ENCODE measurements around the gene IDH2.

The IDH2 gene

DNA sequence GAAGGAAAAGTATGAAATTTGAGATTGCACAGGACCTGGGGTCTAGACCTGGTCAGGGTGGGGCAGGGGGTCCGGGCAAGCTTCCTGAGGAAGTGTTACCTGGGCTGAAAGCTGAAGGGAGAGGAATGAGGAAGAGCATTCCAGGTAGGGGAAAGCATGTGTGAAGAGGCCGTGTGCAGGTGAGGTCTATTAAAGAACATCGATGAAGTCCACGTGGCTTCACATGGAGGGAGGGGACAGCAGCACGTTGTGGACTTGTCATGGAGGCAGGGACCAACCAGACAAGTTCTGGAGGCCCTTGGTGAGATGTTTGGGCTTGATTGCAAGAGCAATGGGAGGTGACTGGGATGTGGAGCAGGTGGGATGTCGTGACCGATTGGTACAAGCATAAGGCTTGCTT lies 47.1 kb downstream of the IDH2 start:
- H3K4me3 ChIP-seq (replicated peaks; ENCODE audit: low read depth, low read length): no peak overlapping the region
- TF ChIP-seq, protein P1, sequence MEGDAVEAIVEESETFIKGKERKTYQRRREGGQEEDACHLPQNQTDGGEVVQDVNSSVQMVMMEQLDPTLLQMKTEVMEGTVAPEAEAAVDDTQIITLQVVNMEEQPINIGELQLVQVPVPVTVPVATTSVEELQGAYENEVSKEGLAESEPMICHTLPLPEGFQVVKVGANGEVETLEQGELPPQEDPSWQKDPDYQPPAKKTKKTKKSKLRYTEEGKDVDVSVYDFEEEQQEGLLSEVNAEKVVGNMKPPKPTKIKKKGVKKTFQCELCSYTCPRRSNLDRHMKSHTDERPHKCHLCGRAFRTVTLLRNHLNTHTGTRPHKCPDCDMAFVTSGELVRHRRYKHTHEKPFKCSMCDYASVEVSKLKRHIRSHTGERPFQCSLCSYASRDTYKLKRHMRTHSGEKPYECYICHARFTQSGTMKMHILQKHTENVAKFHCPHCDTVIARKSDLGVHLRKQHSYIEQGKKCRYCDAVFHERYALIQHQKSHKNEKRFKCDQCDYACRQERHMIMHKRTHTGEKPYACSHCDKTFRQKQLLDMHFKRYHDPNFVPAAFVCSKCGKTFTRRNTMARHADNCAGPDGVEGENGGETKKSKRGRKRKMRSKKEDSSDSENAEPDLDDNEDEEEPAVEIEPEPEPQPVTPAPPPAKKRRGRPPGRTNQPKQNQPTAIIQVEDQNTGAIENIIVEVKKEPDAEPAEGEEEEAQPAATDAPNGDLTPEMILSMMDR (IDR thresholded peaks at IDR 0.05; ENCODE audit: low read length, missing control alignments): no peak
- no peak for DNase-seq (ENCODE audit: low read depth)

DNA sequence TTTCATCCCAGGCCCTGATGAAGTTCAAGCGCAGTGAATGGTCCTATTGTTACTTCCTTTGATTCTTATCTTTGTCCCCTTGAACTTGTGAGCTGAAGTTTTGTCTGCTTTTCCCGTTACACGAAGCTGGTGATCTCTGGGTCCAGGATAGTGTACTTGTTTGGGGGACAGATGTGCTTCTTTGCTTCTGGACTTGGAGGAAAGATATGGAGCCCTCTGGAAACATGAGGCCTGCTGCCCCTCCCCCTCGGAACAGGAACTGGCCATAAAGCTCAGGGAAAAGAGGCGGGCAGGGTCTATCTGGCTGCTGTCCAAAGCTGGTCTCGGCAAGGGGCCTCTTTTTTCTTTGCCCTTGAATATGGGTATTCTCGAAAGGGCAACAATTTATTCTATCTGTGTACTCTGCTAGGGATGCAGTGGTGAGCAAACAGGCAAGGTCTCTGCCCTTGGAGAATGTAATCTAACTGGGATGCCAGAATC lies 47.6 kb downstream of the IDH2 start:
- no peak for DNase-seq (ENCODE audit: low read depth)
- TF ChIP-seq, protein P1 (IDR thresholded peaks at IDR 0.05; ENCODE audit: low read length, missing control alignments): no peak
- no peak overlapping the region for H3K4me3 ChIP-seq (replicated peaks; ENCODE audit: low read depth, low read length)

DNA sequence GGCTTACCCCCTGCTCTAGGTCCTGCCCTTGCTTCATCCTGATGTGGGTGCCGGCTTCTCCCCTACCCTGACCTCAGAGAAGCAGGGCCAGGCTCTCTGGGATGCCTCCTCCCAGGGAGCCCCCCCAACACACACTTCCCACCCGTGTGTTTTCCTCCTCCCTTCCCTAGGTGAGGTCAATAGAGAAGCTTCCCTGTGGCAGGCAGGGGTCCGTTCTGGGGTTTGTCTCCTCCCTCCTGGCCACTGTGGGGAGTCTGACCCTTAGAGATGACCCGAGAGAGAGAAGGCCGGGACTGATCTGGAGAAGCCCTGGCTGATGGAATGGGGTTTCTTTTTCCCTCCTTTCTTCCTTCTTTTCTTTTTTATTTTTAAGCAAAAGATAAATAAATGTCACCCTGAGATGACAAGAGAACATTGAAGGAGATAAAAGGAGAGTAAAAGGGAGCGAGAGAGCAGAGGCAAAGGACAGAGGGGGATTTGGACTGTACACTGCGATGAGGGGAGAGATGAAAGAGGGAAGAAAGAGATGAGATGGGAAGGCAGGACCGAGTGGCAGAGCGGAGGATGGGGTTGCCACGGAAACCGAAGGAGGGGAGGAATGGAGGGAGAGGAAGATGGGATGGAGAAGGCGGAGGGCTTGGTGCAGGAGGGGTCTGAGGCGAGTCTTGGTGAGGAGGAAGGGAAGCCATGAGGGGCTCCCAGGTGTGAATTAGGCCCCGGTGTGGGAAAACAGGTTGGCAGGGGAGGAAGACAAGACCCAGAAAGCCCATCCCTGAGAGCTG lies 48.4 kb downstream of the IDH2 start:
- no peak for DNase-seq (ENCODE audit: low read depth)
- no peak overlapping the region for H3K4me3 ChIP-seq (replicated peaks; ENCODE audit: low read depth, low read length)
- TF ChIP-seq, protein P1 (IDR thresholded peaks at IDR 0.05; ENCODE audit: low read length, missing control alignments): no peak

GRCh38 chr15:90051874-90052273 lies 50.4 kb downstream of the IDH2 start:
- no peak for DNase-seq (ENCODE audit: low read depth)
- TF ChIP-seq, protein P1 (IDR thresholded peaks at IDR 0.05; ENCODE audit: low read length, missing control alignments): no peak
- no peak overlapping the region for H3K4me3 ChIP-seq (replicated peaks; ENCODE audit: low read depth, low read length)

- no peak overlapping the region for H3K4me3 ChIP-seq (replicated peaks; ENCODE audit: low read depth, low read length)
- TF ChIP-seq, protein P1 (IDR thresholded peaks at IDR 0.05; ENCODE audit: low read length, missing control alignments): no peak
- no peak for DNase-seq (ENCODE audit: low read depth)
These were observed 52.3 kb downstream of the IDH2 start for GRCh38 chr15:90049666-90050604.

DNA sequence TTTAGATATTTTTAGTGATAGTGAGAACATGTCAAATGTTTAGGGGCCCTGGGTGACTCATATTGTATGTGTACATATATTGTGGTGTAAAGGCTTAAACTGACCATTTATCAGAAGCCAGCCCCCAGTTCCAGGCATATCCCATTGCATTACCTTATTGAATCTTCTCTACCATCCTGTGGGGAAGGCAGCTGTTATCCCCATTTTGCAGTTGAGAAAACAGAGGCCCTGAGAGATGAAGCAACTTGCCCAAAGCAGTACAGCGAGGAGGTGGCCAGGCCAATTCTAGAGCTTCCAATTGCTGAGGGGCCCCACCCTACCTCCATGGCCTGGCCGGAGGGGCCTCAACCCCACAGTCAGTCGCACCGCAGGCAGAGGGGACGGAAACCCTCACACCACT lies 53.2 kb downstream of the IDH2 start:
- no peak overlapping the region for H3K4me3 ChIP-seq (replicated peaks; ENCODE audit: low read depth, low read length)
- no peak for DNase-seq (ENCODE audit: low read depth)
- TF ChIP-seq, protein P1 (IDR thresholded peaks at IDR 0.05; ENCODE audit: low read length, missing control alignments): no peak
